ENCODE results near the gene GTF2F2.
A peak's percentile ranks its signal among the peaks of the same experiment; 100 is the strongest.

GTF2F2 gene

DNA sequence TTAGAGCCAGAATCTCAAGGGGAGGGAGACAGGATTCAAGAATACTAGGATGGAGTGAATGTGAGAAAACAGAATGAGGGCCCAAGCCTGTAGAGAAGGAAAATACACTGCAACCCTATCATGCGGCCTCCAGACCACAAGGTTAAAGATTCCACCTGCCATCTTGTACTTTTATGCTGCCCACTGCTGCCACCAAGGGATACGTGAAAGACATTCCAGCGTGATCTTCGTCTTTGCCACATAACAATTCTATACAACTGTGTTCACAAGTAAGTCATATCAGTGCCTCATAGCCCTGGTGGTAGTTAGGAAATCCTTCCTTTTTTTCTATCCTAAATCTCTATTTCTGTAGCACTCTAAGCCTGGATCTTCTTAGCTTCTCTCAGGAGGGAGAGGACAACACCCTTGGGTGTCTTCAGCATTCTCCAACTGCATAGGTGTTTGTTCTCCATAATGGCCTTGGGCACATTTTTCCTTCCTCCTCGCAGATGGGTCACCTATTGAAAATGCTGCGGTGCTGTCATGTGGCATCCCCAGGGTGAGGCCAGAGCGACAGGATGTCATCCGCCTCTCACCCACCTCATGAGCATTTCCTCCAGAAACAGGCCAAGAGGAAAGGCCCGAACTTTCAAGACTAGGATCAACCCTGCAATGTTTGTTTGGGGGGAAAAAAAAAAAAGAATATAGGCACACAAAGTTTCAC lies 207.1 kb downstream of the GTF2F2 start:
- Histone ChIP-seq H3K36me3 (ENCODE audit: control insufficient read depth, insufficient read depth, low read length) (no peaks in the 10 kb centered on the region), H3K27ac (ENCODE audit: insufficient read depth, low read length, poor library complexity, severe bottlenecking) (no peak overlapping the region), H3K4me3 (ENCODE audit: insufficient read depth, low read depth, low read length, poor library complexity, severe bottlenecking) (no peak overlapping the region), H3K9me3 (ENCODE audit: control insufficient read depth, low read length) (no peaks in the 10 kb centered on the region), H3K4me1 (ENCODE audit: control insufficient read depth, insufficient read depth, low read length, poor library complexity, severe bottlenecking) (peaks cover 22% of the 10 kb centered on the region), H3K27me3 (replicated peaks; ENCODE audit: control insufficient read depth, insufficient read depth, low read length, poor library complexity, severe bottlenecking) (no peaks in the 10 kb centered on the region)
- DNase-seq, result no peak

DNA sequence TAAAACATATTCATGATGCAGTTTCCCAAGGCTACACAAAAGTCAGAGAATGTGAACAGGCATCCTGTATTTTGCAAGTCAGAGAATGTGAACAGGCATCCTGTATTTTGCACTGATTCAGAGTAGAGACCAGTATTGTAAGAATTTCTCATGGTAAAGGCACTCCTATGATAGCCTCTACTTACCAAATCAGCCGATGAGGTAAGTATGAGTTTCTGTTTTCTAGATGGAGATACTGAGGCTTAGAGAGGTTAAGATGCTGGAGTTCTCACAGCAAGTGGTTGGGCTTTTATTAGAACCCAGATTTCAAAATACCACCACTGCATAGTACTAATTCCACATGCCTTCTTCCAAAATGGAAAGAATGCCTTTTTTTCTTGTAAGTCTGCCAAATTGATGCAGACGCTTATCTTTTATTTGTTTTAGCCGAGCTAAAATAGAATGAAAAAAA lies 208.4 kb downstream of the GTF2F2 start:
- Histone ChIP-seq H3K9me3 (ENCODE audit: control insufficient read depth, low read length) (no peaks in the 10 kb centered on the region), H3K4me3 (ENCODE audit: insufficient read depth, low read depth, low read length, poor library complexity, severe bottlenecking) (no peak overlapping the region), H3K4me1 (ENCODE audit: control insufficient read depth, insufficient read depth, low read length, poor library complexity, severe bottlenecking) (peaks cover 35% of the 10 kb centered on the region), H3K36me3 (ENCODE audit: control insufficient read depth, insufficient read depth, low read length) (no peaks in the 10 kb centered on the region), H3K27me3 (replicated peaks; ENCODE audit: control insufficient read depth, insufficient read depth, low read length, poor library complexity, severe bottlenecking) (no peaks in the 10 kb centered on the region), H3K27ac (ENCODE audit: insufficient read depth, low read length, poor library complexity, severe bottlenecking) (no peak overlapping the region)
- DNase-seq, result no peak

DNA sequence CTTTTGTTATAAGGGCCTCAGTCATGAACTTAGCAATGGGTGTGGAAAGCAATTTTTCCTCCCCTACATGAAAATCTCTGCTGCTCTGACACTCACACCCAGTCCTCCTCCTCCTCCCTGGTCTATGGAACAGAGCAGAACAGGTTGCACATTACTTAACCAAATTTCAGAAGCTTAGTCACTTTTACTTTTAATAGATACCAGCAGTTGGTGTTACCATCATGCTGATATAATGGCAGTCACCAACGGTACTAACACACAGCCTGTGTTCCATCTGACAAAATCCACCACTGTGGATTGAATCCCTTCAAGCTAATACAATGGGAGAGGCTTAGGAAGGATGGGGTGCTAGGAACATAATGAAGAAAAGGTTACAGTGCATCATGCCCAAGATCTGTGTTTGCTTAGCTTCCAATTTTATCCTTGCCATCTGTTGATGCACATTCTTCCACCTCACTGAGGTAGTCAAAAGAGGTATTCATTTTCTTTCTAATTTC lies 210.9 kb downstream of the GTF2F2 start:
- Histone ChIP-seq H3K4me3 (ENCODE audit: insufficient read depth, low read depth, low read length, poor library complexity, severe bottlenecking) (no peak overlapping the region), H3K27ac (ENCODE audit: insufficient read depth, low read length, poor library complexity, severe bottlenecking) (no peak overlapping the region), H3K9me3 (ENCODE audit: control insufficient read depth, low read length) (no peaks in the 10 kb centered on the region), H3K27me3 (replicated peaks; ENCODE audit: control insufficient read depth, insufficient read depth, low read length, poor library complexity, severe bottlenecking) (no peaks in the 10 kb centered on the region), H3K36me3 (ENCODE audit: control insufficient read depth, insufficient read depth, low read length) (peaks cover 5% of the 10 kb centered on the region), H3K4me1 (ENCODE audit: control insufficient read depth, insufficient read depth, low read length, poor library complexity, severe bottlenecking) (peaks cover 51% of the 10 kb centered on the region)
- DNase-seq, result no peak

DNA sequence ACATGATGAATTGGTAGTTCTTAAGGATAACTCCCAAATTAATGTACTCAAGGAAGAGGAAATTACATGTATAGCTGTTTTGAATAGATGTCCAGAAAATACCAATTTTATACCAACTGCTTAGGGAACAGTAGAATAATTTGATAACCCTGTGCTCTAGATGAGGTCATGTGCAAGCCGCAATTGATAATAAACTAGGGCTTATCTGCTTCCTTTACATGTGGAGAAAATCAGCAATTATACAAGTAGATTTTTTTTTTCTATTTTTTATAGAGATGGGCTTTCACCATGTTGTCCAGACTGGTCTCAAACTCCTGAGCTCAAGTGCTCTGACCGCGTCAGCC lies 211.4 kb downstream of the GTF2F2 start:
- Histone ChIP-seq H3K4me3 (ENCODE audit: insufficient read depth, low read depth, low read length, poor library complexity, severe bottlenecking) (no peak overlapping the region), H3K9me3 (ENCODE audit: control insufficient read depth, low read length) (no peaks in the 10 kb centered on the region), H3K4me1 (ENCODE audit: control insufficient read depth, insufficient read depth, low read length, poor library complexity, severe bottlenecking) (peaks cover 51% of the 10 kb centered on the region), H3K36me3 (ENCODE audit: control insufficient read depth, insufficient read depth, low read length) (peaks cover 10% of the 10 kb centered on the region), H3K27ac (ENCODE audit: insufficient read depth, low read length, poor library complexity, severe bottlenecking) (no peak overlapping the region), H3K27me3 (replicated peaks; ENCODE audit: control insufficient read depth, insufficient read depth, low read length, poor library complexity, severe bottlenecking) (no peaks in the 10 kb centered on the region)
- DNase-seq, result no peak

DNA sequence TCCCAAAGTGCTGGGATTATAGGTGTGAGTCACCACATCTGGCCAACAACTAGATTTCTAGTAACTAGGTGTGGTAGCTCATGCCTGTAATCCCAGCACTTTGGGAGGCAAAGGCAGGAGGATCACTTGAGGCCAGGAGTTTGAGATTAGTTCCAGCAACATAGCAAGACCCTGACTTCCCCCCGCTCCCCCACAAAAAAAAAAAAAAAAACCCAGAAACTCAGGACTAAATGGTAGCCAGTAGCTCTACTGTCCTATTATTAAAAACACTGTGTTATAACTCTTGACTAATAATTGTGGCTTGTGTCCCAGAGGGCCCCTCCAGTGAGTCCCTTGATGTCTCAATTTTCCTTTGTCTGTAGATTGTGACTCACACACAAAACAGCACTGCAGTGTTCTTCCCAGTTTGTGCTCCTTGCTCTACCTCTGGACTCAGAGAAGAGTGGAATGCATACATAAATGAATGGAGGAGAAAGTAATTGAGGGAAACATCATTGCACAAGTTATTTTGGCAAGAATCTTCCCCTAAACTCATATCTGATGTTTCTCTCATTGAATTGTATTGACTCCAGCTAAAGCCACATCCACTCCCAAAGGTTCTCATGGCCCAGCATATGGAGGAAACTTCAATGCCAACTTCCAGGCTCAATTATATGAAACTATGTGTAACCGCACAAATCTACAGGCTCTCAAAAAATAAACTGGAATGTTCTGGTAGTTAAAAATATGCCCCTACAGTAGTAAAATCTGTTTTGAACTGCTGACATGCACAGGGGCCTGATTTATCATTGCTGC lies 211.9 kb downstream of the GTF2F2 start:
- no peak for DNase-seq
- Histone ChIP-seq H3K27me3 (replicated peaks; ENCODE audit: control insufficient read depth, insufficient read depth, low read length, poor library complexity, severe bottlenecking) (no peaks in the 10 kb centered on the region), H3K36me3 (ENCODE audit: control insufficient read depth, insufficient read depth, low read length) (peaks cover 15% of the 10 kb centered on the region), H3K4me3 (ENCODE audit: insufficient read depth, low read depth, low read length, poor library complexity, severe bottlenecking) (no peak overlapping the region), H3K9me3 (ENCODE audit: control insufficient read depth, low read length) (no peaks in the 10 kb centered on the region), H3K27ac (ENCODE audit: insufficient read depth, low read length, poor library complexity, severe bottlenecking) (no peak overlapping the region), H3K4me1 (ENCODE audit: control insufficient read depth, insufficient read depth, low read length, poor library complexity, severe bottlenecking) (peaks cover 51% of the 10 kb centered on the region)

DNA sequence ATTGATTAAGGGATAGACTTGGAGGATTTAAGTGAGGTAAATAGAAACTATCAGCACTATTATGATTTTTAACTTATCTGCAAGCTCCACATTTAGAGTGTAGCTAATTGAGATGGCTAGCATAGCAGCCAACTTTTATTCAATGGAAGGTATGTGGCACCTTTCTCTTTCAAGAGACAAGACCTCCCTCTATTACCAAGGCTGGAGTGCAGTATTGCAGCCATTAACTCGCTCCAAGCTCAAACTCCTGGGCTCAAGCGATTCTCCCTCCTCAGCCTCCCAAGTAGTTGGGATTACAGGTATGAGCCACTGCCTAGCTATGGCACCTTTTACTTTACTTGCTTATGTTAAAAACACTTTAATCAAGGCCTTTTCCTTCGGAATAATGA lies 212.5 kb downstream of the GTF2F2 start:
- H3K36me3 ChIP-seq (ENCODE audit: control insufficient read depth, insufficient read depth, low read length), result peaks cover 21% of the 10 kb centered on the region
- H3K4me3 ChIP-seq (ENCODE audit: insufficient read depth, low read depth, low read length, poor library complexity, severe bottlenecking), result no peak overlapping the region
- H3K4me1 ChIP-seq (ENCODE audit: control insufficient read depth, insufficient read depth, low read length, poor library complexity, severe bottlenecking), result peaks cover 49% of the 10 kb centered on the region
- no peak overlapping the region for H3K27ac ChIP-seq (ENCODE audit: insufficient read depth, low read length, poor library complexity, severe bottlenecking)
- H3K27me3 ChIP-seq (replicated peaks; ENCODE audit: control insufficient read depth, insufficient read depth, low read length, poor library complexity, severe bottlenecking), result no peaks in the 10 kb centered on the region
- no peak for DNase-seq
- no peaks in the 10 kb centered on the region for H3K9me3 ChIP-seq (ENCODE audit: control insufficient read depth, low read length)

DNA sequence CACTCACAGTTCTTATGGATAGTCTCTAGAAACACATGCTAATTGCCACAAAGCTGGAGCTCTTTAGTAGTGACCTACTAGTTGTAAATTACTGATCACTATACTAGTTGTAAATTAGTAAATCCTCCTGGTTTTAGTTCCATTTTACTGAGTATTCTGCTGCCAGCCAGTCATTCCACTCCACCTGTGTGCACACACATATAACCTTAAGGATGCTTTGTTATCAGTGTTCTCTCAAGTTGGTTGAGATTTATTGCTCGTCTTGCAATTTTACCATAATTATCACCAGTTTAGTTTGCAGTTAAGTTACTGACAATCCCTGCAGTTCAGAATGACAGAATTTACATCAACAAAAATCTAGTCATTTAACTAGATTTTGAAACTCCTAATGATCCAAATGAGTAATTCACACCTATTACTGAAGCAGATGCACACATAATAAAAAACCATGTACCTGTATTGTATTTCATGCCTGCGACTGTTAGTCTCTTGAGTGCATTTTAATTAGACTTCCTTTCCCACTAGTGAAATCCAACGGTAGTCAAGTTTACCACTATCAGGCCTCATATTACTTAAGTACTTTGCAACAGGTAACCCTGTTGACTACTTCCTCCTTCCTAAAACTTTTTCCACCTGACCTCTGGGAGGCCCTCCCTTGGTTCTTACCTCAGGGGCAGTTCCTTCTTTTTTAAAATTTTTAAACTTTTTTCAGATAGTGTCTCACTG lies 213.1 kb downstream of the GTF2F2 start:
- peaks cover 51% of the 10 kb centered on the region for H3K4me1 ChIP-seq (ENCODE audit: control insufficient read depth, insufficient read depth, low read length, poor library complexity, severe bottlenecking)
- H3K27ac ChIP-seq (ENCODE audit: insufficient read depth, low read length, poor library complexity, severe bottlenecking), result peak overlapping the region; percentile 32
- H3K27me3 ChIP-seq (replicated peaks; ENCODE audit: control insufficient read depth, insufficient read depth, low read length, poor library complexity, severe bottlenecking), result no peaks in the 10 kb centered on the region
- H3K4me3 ChIP-seq (ENCODE audit: insufficient read depth, low read depth, low read length, poor library complexity, severe bottlenecking), result no peak overlapping the region
- no peaks in the 10 kb centered on the region for H3K9me3 ChIP-seq (ENCODE audit: control insufficient read depth, low read length)
- H3K36me3 ChIP-seq (ENCODE audit: control insufficient read depth, insufficient read depth, low read length), result peaks cover 26% of the 10 kb centered on the region
- DNase-seq, result no peak
